Measurements from ENCODE around the gene FNDC11. TPM values are rescaled to one million over a fixed set of nuclear protein-coding genes. Genes with fewer than 3 reads are reported as not detected.

FNDC11 gene
- total and polyA plus RNA-seq, 2 of the 13 experiments (the other 11 are each of a cell fraction or from before 2014, with no cell fraction given) = 0.07 TPM; not detected in 1

GRCh38 chr20:63537525-63538203, 16.3 kb upstream of the FNDC11 start (continued):
- no peak for TF ChIP-seq HOXA9 (CRISPR knock-in tag; IDR thresholded peaks at IDR 0.05; ENCODE audit: borderline replicate concordance)
- no peak for TF ChIP-seq CENPX (CRISPR knock-in tag; IDR thresholded peaks at IDR 0.05)
- TF ChIP-seq ZNF274 (CRISPR knock-in tag; IDR thresholded peaks at IDR 0.05) = peak; percentile 84; the same call in 1 of the 2 replicates
- TF ChIP-seq DDIT3 (CRISPR knock-in tag; IDR thresholded peaks at IDR 0.05) = no peak
- TF ChIP-seq ATF7 (IDR thresholded peaks at IDR 0.05) = no peak
- 0 out of 2 replicates have a peak, but pooled peaks have one; percentile 15 for TF ChIP-seq ATF7 (CRISPR knock-in tag; IDR thresholded peaks at IDR 0.05)
- TF ChIP-seq ZNF597 (CRISPR knock-in tag; IDR thresholded peaks at IDR 0.05) = no peak
- peak; percentile 89 for TF ChIP-seq TGIF2 (CRISPR knock-in tag; IDR thresholded peaks at IDR 0.05)
- TF ChIP-seq ZNF441 (CRISPR knock-in tag; IDR thresholded peaks at IDR 0.05; ENCODE audit: borderline replicate concordance) = no peak
- no peak for TF ChIP-seq ATF1 (CRISPR knock-in tag; IDR thresholded peaks at IDR 0.05)
- TF ChIP-seq ZBTB2 (CRISPR knock-in tag; IDR thresholded peaks at IDR 0.05; ENCODE audit: low read depth) = no peak
- TF ChIP-seq SUZ12 (IDR thresholded peaks at IDR 0.05; ENCODE audit: low read depth, low read length) = 0 out of 2 replicates have a peak, but pooled peaks have one; percentile 28
- no peak for TF ChIP-seq HES4 (CRISPR knock-in tag; IDR thresholded peaks at IDR 0.05; ENCODE audit: borderline replicate concordance)
- TF ChIP-seq ZNF512 (CRISPR knock-in tag; IDR thresholded peaks at IDR 0.05) = no peak
- TF ChIP-seq CEBPG (CRISPR knock-in tag; IDR thresholded peaks at IDR 0.05) = peak; percentile 45; the same call in 1 of the 2 replicates
- peak; percentile 60; the same call in 1 of the 2 replicates for TF ChIP-seq ZNF503 (CRISPR knock-in tag; IDR thresholded peaks at IDR 0.05)
- no peak for TF ChIP-seq TEF (CRISPR knock-in tag; IDR thresholded peaks at IDR 0.05)
- 0 out of 2 replicates have a peak, but pooled peaks have one; percentile 79 for TF ChIP-seq SNAPC5 (CRISPR knock-in tag; IDR thresholded peaks at IDR 0.05; ENCODE audit: borderline replicate concordance)
- peak; percentile 94; the same call in 1 of the 2 replicates for TF ChIP-seq KAT7 (CRISPR knock-in tag; IDR thresholded peaks at IDR 0.05; ENCODE audit: borderline replicate concordance)
- no peak for TF ChIP-seq ZNF354B (CRISPR knock-in tag; IDR thresholded peaks at IDR 0.05)
- peak; percentile 64 for TF ChIP-seq ZBTB14 (CRISPR knock-in tag; IDR thresholded peaks at IDR 0.05)
- peak; percentile 90; the same call in 1 of the 2 replicates for TF ChIP-seq ZMAT3 (CRISPR knock-in tag; conservative IDR thresholded peaks at IDR 0.05)

Measured in HepG2 (cell line).